ENCODE data around the gene CLCN5.

GRCh38 chrX:50081282-50081889, 159.0 kb downstream of the CLCN5 start:
- peak in 3 of 7 experiments; percentile 13 to 28 (median 14) for TF ChIP-seq CTCF (IDR thresholded peaks at IDR 0.05)
- TF ChIP-seq POLR2AphosphoS5 (IDR thresholded peaks at IDR 0.05) = no peak
